Left kidney (tissue), 2 donors: ENCODE results near the gene DPYSL5. TPM values are rescaled to one million over a fixed set of nuclear protein-coding genes. Genes with fewer than 3 reads are reported as not detected.
"Not testable (repeated sequence)": the region's sequence is repeated elsewhere in the genome, so short reads cannot be mapped to it uniquely, and the experiment has no call there.

Source experiments
- DNase-seq: peaks from one replicate; pipeline ENCODE4 v3.0.0-alpha.2; 2013
- polyA plus RNA-seq: library from polyadenylated mRNA; unstranded; fragments of 120-200 nt; gene quantifications from one replicate; pipeline ENCODE4 v1.2.1, GENCODE V29; 2013; ENCODE audit not compliant: insufficient read length

DPYSL5 gene
- polyA plus RNA-seq, 1 donor = 6.8 TPM

DNA sequence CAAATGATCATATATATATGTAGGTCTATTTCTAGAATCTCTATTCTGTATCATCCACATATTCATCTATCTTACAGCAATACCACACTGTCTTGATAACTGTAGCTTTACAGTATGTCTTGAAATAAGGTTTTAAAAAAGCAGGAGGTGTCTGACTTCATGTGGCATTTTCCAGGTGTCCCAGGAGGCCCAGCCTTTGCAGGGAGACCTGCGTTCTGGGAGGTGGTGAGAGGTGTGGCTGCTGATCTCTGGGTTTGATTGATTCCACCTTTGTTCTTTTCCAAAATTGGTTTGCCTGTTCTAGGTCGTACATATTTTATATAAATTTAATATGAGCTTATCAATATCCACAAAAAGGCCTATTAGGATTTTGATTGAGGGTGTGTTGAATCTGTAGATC lies 26.6 kb downstream of the DPYSL5 start:
- DNase-seq = no peak

GRCh38 chr2:26875065-26875634 lies 27.2 kb downstream of the DPYSL5 start:
- DNase-seq = no peak

DNA sequence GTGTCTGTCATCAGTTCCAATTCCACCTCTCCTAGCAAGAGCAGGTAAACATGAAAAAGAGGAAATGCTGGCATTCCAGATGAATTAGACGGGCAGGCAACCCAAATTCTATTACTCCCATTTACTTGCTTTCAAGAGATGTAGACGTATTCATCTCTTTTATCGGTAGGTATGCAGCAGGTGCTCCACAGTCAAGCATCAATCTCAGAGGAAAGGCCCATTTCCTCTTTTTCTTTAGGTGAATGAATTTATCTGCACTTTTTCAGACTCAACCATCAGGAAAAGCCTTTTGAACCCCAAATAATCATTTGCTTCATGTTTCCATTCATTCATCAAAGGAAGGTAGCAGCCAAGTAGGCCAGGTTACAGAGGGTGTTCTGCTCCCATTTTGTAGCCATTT lies 27.9 kb downstream of the DPYSL5 start:
- DNase-seq = no peak

- no peak for DNase-seq
These were observed 28.3 kb downstream of the DPYSL5 start for GRCh38 chr2:26876260-26876659.

GRCh38 chr2:26877276-26877675 lies 29.3 kb downstream of the DPYSL5 start:
- no peak for DNase-seq

GRCh38 chr2:26880161-26880560 lies 32.2 kb downstream of the DPYSL5 start:
- no peak for DNase-seq

GRCh38 chr2:26880910-26881435 lies 33.0 kb downstream of the DPYSL5 start:
- no peak for DNase-seq

- not testable (repeated sequence) for DNase-seq
These were observed 34.3 kb downstream of the DPYSL5 start for GRCh38 chr2:26882220-26882619.

DNA sequence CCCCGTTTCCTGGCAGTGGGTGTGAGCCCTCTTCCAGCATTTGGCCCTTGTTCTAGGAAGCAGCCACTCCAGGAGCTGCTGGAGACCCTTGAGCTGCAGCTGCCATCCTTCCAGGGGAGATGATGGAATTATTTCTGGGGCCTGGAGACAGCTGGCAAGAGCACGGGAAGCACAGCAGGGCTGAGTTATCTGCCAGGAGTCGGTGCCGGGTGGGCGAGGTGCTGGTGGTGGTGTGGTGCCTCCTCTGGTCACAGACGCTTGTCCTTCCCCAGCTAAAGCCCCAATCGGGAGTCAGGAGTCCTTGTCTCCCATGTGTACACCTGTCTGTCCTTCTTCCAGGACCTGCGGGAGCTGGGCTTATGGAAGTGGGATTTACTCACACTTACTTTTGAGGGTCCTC lies 36.0 kb downstream of the DPYSL5 start:
- DNase-seq = no peak

GRCh38 chr2:26884486-26884885 lies 36.6 kb downstream of the DPYSL5 start:
- DNase-seq = no peak

DNA sequence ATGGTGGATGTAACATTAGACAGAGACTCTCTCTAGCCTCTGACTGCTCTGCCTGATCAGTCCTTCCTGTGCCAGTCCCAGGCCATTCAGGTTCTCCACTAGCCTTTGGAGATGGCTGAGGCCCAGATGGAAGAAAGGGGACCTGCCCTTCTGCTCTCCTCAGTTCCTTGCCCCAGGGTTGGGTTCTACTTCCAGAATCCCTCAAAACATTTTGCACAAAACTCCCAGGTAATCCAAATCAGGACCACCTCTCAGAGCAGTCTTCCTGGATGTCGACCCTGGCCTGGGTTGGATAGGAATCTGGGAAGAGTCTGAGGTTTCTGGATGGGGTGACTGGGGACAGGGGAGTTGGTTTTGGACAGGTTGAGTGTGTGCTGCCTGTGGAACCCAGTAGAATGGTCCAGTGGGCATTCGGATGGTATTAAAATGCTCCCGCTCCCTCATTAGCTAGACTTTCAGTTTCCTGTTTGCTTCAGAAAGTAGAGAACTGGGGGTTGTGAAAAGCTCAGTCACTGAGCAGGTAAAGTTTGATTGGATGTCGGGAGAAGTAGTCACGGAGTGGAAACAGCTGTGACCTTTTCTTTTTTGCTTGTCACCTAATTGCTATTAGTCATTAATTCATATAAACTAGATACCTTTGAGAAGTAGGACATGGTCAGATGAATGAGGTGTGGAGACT lies 37.9 kb downstream of the DPYSL5 start:
- no peak for DNase-seq

- no peak for DNase-seq
These were observed 38.8 kb downstream of the DPYSL5 start for GRCh38 chr2:26886736-26887135.

DNA sequence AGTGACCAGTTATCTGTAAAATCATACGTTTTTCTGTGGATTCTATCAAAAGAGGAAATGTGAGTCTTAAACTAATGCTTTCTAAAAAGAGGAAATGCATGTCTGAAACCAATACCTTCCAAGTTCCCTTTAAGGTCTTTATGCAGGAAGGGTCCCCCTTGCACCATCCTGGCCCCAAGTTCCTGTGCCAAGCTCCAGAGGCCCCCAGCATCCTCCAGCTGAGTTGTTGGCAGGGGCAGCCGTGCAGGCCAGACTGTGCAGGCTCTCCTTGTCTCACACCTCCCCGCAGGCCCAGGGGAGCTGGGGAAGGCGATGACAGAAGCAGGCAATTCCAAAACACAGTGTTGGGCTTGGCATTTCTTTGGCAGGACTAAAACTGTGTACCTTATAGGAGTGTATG lies 39.2 kb downstream of the DPYSL5 start:
- no peak for DNase-seq

GRCh38 chr2:26889796-26890195 lies 41.9 kb downstream of the DPYSL5 start:
- DNase-seq = no peak

- no peak for DNase-seq
These were observed 42.5 kb downstream of the DPYSL5 start for GRCh38 chr2:26890341-26891000.

DNA sequence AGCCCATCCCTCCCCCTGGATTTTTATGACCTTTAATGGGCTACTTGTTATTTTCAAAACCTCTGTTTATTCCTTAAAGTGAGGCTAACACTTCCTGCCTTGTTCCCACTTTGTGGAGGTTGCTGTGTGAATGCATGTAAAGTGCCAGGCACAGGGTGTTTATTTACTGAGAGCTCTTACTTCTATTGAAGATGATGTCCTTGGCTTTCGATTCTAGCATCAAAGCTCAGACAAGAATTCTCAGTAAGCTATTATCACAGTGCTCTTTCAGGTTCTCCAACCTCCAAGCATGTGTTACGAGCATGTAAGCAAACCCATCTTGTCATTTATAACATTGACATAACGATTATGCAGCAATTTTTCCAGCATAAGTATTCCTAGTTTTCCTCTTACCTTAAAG lies 44.2 kb downstream of the DPYSL5 start:
- DNase-seq = no peak

DNA sequence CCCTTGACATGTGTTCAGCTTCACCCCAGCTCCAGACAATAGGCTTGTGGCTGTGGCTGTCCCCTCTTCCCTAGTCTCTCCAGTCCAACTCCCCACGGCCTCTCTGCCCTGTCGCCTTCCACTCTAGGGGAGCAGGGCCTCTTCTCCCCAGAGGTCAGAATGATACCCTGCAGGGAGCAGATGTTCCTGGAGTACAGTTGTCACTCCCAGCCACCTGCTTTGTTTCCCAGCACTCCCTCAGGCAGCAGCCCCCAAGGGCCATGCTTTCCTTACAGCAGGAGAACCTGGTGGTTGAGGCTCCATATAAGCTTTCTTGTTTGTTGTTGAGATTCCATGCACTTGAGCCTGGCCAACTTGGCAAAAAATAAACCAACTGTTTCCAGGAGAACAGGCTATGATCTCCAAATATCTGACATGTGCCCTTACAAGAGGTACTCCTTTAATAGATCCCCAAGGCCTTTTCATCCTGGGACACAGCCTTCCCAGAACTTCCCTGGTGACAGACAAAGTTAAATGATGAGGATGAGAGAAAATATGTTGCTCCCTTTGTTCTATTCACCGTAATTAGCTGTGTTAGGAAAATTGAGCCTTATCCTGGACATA lies 45.1 kb downstream of the DPYSL5 start:
- no peak for DNase-seq

DNA sequence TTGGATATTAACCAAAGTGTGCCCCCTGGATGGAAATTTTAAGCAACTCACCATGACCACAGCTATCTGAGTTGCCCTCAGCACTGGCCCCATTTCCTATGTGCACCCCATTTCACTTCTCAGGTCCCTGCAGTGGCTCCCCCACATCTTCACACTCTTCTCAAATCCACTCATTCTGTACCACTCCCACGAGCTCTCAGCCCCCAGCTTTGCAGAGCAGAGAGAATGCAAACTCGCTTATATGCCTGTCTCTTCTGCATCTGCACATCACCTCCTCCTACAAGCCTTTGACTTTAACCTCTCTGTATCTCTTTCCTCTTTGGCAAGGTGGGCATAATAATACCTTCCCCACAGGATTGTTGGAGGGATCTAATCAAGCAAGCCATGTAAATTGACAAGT lies 46.2 kb downstream of the DPYSL5 start:
- no peak for DNase-seq

- no peak for DNase-seq
These were observed 50.0 kb downstream of the DPYSL5 start for GRCh38 chr2:26897807-26898479.

- no peak for DNase-seq
These were observed 50.6 kb downstream of the DPYSL5 start for GRCh38 chr2:26898480-26899078.

DNA sequence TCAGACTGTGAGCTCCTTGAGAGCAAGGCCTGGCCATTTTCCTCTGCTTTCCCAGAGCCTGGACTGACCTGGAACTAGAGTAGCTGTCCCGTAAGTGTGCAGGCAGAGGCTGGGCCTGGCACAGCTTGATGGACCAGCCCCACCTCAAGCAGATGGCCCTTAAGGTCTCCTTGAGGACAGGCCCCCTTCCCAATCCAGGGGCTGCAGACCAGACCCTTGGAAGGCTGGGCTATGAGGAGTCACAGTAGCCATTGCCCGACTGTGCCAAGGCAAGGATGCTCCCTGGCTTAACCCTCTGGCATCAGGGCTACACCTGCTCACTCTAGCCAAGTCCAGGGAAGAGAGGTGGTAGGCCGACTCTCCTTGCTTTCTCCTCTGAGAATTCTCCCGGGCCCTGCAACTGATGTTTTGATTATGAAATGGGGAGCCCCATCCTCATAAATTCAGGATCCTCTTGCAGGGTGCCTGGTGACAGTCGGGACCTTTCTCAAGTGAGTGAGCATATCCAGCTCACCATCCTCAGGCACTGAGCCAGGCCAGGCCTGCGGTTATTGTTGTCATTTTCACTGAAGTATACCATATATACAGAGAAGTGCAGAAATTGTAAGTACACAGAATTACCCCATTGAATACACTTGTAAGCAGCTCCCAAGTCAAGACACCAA lies 51.7 kb downstream of the DPYSL5 start:
- no peak for DNase-seq
